ENCODE data around the gene RALB. TPM values are rescaled to one million over a fixed set of nuclear protein-coding genes. Genes with fewer than 3 reads are reported as not detected.
"Not testable (repeated sequence)": the region's sequence is repeated elsewhere in the genome, so short reads cannot be mapped to it uniquely, and the experiment has no call there.

The RALB gene
- total RNA-seq, 1 donor from 2014 or later, result 65.9 TPM

GRCh38 chr2:120231974-120232635 is 20.5 kb upstream of the RALB start:
- TF ChIP-seq CTCF (IDR thresholded peaks at IDR 0.05), result no peak
- H3K36me3 ChIP-seq, result no peaks in the 10 kb centered on the region
- ATAC-seq (peak; percentile 78), DNase-seq (no peak)
- no peaks in the 10 kb centered on the region for H3K27me3 ChIP-seq
- no peaks in the 10 kb centered on the region for H3K9me3 ChIP-seq
- H3K27ac ChIP-seq, result peak overlapping the region; percentile 73
- peaks cover 7% of the 10 kb centered on the region for H3K4me1 ChIP-seq
- intact Hi-C loops (cut with DNase I), result no loop called here
- peak overlapping the region; percentile 53 for H3K4me3 ChIP-seq

- DNase-seq (no peak), ATAC-seq (no peak)
These were observed 19.4 kb upstream of the RALB start for GRCh38 chr2:120233292-120233691.

GRCh38 chr2:120235158-120235557 is 17.5 kb upstream of the RALB start:
- H3K4me3 ChIP-seq; intact Hi-C loops (cut with DNase I); H3K27ac ChIP-seq; H3K9me3 ChIP-seq; DNase-seq; H3K36me3 ChIP-seq; H3K27me3 ChIP-seq; ATAC-seq: not testable (repeated sequence)
- H3K4me1 ChIP-seq, result peaks cover 15% of the 10 kb centered on the region

More at GRCh38 chr2:120233292-120233691, 19.4 kb upstream of the RALB start:
- intact Hi-C loops (cut with DNase I), result no loop called here
- no peaks in the 10 kb centered on the region for H3K36me3 ChIP-seq
- H3K4me3 ChIP-seq, result no peak overlapping the region
- no peak for TF ChIP-seq CTCF (IDR thresholded peaks at IDR 0.05)
- H3K9me3 ChIP-seq, result no peaks in the 10 kb centered on the region
- peak overlapping the region; percentile 73 for H3K27ac ChIP-seq
- peaks cover 7% of the 10 kb centered on the region for H3K4me1 ChIP-seq
- H3K27me3 ChIP-seq, result no peaks in the 10 kb centered on the region

GRCh38 chr2:120235681-120236080 is 17.0 kb upstream of the RALB start:
- DNase-seq, result no peak
- no peak for TF ChIP-seq CTCF (IDR thresholded peaks at IDR 0.05)

GRCh38 chr2:120236316-120236715 is 16.3 kb upstream of the RALB start:
- Histone ChIP-seq H3K9me3 (no peaks in the 10 kb centered on the region), H3K4me1 (peaks cover 15% of the 10 kb centered on the region), H3K27ac (no peak overlapping the region), H3K36me3 (no peaks in the 10 kb centered on the region), H3K27me3 (no peaks in the 10 kb centered on the region), H3K4me3 (no peak overlapping the region)
- TF ChIP-seq CTCF (IDR thresholded peaks at IDR 0.05), result no peak
- DNase-seq (no peak), ATAC-seq (no peak)
- intact Hi-C loops (cut with DNase I), result no loop called here

More at GRCh38 chr2:120235681-120236080, 17.0 kb upstream of the RALB start:
- Histone ChIP-seq H3K4me3 (no peak overlapping the region), H3K4me1 (peaks cover 15% of the 10 kb centered on the region), H3K36me3 (no peaks in the 10 kb centered on the region), H3K27ac (no peak overlapping the region), H3K9me3 (no peaks in the 10 kb centered on the region), H3K27me3 (no peaks in the 10 kb centered on the region)
- intact Hi-C loops (cut with DNase I), result no loop called here
- ATAC-seq, result no peak

GRCh38 chr2:120236791-120237190 is 15.9 kb upstream of the RALB start:
- TF ChIP-seq CTCF (IDR thresholded peaks at IDR 0.05), result no peak
- no peaks in the 10 kb centered on the region for H3K36me3 ChIP-seq
- no peaks in the 10 kb centered on the region for H3K9me3 ChIP-seq
- intact Hi-C loops (cut with DNase I), result no loop called here
- DNase-seq (no peak), ATAC-seq (no peak)
- no peak overlapping the region for H3K27ac ChIP-seq
- no peaks in the 10 kb centered on the region for H3K27me3 ChIP-seq
- H3K4me1 ChIP-seq, result peaks cover 15% of the 10 kb centered on the region
- H3K4me3 ChIP-seq, result no peak overlapping the region

All from upper lobe of right lung (tissue), 1 donor.